Measurements from ENCODE around the gene MFRP.

- no peak for TF ChIP-seq POLR2AphosphoS5 (IDR thresholded peaks at IDR 0.05; ENCODE audit: low read depth, low read length)
- no peak for TF ChIP-seq POLR2A (IDR thresholded peaks at IDR 0.05; ENCODE audit: low read depth, low read length)
- TF ChIP-seq TAF1 (IDR thresholded peaks at IDR 0.05; ENCODE audit: borderline replicate concordance, low read depth, low read length): no peak
These were observed 47.1 kb downstream of the MFRP start for GRCh38 chr11:119299416-119299815.
